GM12801 (cell line): ENCODE data around the gene HTRA3.

Source experiments
- TF ChIP-seq, protein P1 (sequence below): IDR thresholded peaks from one replicate; pipeline ENCODE4 v1.5.1; 2011; ENCODE audit warnings: control low read depth; ENCODE audit not compliant: insufficient read length; ENCODE audit errors: extremely low read depth

HTRA3 gene

GRCh38 chr4:8295471-8295870, 25.9 kb downstream of the HTRA3 start:
- TF ChIP-seq, protein P1, sequence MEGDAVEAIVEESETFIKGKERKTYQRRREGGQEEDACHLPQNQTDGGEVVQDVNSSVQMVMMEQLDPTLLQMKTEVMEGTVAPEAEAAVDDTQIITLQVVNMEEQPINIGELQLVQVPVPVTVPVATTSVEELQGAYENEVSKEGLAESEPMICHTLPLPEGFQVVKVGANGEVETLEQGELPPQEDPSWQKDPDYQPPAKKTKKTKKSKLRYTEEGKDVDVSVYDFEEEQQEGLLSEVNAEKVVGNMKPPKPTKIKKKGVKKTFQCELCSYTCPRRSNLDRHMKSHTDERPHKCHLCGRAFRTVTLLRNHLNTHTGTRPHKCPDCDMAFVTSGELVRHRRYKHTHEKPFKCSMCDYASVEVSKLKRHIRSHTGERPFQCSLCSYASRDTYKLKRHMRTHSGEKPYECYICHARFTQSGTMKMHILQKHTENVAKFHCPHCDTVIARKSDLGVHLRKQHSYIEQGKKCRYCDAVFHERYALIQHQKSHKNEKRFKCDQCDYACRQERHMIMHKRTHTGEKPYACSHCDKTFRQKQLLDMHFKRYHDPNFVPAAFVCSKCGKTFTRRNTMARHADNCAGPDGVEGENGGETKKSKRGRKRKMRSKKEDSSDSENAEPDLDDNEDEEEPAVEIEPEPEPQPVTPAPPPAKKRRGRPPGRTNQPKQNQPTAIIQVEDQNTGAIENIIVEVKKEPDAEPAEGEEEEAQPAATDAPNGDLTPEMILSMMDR: no peak

- TF ChIP-seq, protein P1: no peak
Measured at GRCh38 chr4:8296491-8296890, 26.9 kb downstream of the HTRA3 start.

GRCh38 chr4:8297141-8297601, 27.6 kb downstream of the HTRA3 start:
- TF ChIP-seq, protein P1: no peak

GRCh38 chr4:8297691-8298485, 28.3 kb downstream of the HTRA3 start:
- TF ChIP-seq, protein P1: no peak

DNA sequence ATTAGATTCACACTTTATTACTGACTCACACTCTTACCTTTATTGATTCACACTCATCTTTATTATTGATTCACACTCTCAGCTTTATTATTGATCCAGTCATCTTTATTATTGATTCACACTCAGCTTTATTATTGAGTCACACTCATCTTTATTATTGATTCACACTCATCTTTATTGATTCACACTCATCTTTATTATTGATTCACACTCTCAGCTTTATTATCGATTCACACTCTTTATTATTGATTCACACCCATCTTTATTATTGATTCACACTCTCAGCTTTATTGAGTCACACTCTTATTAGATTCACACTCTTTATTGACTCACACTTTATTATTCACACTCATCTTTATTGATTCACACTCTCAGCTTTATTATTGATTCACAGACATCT, 31.3 kb downstream of the HTRA3 start:
- TF ChIP-seq, protein P1: no peak

- TF ChIP-seq, protein P1: no peak
Measured at GRCh38 chr4:8301851-8302730, 32.5 kb downstream of the HTRA3 start.

- TF ChIP-seq, protein P1: no peak
Measured at GRCh38 chr4:8303081-8303480, 33.5 kb downstream of the HTRA3 start.
